GM10266 (cell line): Measurements from ENCODE around the gene ZNF621.

Experiments used
- DNase-seq: peaks from one replicate; pipeline ENCODE4 v3.0.0; 2012; ENCODE audit errors: extremely low spot score
- TF ChIP-seq, protein P1 (sequence below): IDR thresholded peaks from 2 replicates; pipeline ENCODE4 v1.5.1; 2012; ENCODE audit warnings: mild to moderate bottlenecking, low read depth; ENCODE audit not compliant: control insufficient read depth, insufficient read depth; ENCODE audit errors: missing control alignments

The ZNF621 gene

DNA sequence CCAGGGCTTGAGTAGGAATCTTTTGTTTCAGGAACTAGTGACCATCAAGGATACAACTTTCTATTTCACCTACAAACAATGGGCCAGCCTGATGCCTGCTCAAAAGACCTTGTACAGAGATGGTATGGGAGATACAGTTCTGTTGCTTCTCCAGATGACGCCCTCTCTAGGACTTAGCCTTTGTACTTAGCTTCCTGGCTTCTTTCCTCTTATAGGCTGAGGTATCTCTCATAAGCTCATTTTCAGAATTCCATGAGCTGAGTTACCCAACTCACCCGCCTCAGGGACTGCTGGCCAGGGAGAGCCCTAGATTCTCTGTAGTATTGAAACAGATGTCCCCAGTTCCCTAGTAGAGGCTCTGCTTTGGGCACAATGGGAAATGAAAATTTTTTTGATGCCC, 27.5 kb upstream of the ZNF621 start:
- TF ChIP-seq, protein P1, sequence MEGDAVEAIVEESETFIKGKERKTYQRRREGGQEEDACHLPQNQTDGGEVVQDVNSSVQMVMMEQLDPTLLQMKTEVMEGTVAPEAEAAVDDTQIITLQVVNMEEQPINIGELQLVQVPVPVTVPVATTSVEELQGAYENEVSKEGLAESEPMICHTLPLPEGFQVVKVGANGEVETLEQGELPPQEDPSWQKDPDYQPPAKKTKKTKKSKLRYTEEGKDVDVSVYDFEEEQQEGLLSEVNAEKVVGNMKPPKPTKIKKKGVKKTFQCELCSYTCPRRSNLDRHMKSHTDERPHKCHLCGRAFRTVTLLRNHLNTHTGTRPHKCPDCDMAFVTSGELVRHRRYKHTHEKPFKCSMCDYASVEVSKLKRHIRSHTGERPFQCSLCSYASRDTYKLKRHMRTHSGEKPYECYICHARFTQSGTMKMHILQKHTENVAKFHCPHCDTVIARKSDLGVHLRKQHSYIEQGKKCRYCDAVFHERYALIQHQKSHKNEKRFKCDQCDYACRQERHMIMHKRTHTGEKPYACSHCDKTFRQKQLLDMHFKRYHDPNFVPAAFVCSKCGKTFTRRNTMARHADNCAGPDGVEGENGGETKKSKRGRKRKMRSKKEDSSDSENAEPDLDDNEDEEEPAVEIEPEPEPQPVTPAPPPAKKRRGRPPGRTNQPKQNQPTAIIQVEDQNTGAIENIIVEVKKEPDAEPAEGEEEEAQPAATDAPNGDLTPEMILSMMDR = no peak

DNA sequence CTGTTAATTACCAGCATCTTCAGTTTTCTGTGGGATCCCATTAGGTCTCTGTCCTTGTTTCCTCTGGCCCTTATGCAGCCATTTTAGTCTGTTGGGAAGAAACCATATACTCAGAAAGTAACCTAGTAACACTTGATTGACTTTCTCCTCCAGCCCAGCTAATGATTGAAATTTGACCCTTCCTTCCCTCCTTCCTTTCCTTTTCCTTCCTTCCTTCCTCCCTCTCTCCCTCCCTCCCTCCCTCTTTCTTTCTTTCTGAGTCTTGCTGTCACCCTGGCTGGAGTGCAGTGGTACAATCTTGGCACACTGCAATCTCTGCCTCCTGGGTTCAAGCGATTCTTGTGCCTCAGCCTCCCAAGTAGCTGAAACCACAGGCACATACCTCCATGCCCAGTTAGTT, 24.8 kb upstream of the ZNF621 start:
- TF ChIP-seq, protein P1 = no peak
- no peak for DNase-seq

More for the DNA sequence above, 27.5 kb upstream of the ZNF621 start:
- no peak for DNase-seq

DNA sequence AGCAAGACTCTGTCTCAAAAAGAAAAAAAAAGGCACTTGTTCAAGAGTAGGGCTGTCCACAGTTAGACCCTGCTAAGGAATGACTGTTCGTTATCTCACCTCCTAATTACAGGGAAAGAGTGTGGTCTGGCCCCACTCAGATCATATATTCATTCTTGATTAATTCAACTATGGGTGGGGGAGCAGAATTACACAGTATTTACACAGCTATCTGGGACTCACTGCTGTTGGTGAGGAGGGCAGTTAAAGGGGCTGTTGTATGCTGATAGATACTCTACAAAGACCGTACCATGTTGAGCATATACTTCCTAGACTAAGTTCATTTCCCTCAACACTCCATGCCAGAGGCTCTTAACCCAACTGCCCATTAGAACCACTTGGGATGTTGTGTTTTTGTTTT, 22.7 kb upstream of the ZNF621 start:
- no peak for DNase-seq
- TF ChIP-seq, protein P1 = no peak

DNA sequence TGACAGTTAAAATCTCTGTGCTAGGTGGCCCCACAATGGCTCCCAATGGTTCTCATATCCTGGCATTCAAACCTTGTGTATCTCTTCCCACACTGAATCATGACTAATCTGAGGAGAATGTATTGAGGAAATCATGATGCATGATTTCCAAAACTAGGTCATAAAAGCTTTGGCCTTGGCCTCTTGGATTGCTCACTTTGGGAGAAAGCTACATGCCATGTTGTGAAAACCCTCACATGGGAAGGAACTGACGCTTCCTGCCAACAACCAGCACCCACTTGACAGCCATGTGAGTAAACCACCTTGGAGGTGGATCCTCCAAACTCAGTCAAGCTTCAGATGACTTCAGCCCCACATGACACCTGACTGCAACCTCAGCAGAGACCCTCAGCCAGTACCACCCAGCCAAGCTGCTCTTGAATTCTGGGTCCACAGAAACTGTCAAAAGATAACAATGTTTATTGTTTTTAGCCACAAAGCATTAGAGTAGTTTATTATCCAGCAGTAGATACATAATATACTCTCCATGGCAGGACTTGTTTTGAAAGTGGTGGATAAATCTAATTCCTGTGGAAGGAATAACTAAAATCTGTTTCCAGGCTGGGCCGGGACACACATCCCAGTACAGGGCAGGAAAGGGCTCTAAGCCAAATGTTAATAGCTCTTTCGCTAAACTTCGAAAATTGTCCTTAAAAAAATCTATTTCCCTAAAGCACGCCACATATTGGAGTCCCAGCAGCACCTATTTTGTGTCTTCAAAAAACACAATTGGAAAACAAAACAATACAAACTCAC, 19.9 kb upstream of the ZNF621 start:
- TF ChIP-seq, protein P1 = no peak
- no peak for DNase-seq

DNA sequence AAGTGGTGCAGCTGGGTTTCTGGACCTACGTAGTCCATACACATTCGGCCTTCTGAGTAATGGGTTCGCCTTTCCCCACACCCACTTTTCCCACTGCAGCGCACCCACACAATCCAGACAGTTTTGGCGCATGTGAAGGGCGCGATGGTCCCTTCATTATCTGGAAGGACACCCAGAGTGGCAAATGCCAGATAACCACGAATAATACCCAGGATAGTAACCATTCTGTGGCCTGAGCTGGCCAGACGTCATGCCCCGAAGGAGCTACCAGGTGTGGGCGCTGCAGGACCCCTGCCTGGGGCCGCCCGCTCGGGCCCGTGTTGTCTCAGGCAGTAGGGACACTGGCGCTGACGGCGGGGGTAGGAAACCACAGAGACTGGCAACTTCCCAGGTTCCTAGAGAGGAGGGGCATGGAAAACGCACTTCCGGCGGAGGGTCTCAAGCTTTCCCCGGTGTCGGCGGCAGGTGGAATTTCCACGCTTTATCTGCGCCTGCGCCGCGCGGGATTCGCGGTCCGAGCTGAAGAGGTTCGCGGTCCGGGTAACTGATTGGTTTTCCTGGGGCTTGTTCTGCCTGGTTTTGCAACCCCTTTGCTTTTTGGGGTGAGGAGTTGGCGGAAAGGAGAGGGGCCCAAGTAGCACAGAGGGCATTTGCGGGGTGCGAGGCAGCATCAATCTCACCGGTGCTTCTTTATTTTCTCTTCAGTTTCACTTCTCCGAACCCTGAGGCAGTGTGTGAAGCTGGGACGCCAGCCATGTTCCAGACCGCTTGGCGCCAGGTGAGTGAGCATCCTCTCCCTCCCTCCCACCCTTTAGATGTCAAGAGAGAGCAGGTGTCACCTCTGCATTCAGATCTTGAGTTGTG, 18.9 kb upstream of the ZNF621 start, which contains the start of gene ZNF620:
Gene ZNF620 (plus strand): TSS at position 441 of the 864 bp plus-strand sequence. CDS start 314 bp downstream, at position 755.
- peak; percentile 61 for DNase-seq
- TF ChIP-seq, protein P1 = peak; percentile 52

DNA sequence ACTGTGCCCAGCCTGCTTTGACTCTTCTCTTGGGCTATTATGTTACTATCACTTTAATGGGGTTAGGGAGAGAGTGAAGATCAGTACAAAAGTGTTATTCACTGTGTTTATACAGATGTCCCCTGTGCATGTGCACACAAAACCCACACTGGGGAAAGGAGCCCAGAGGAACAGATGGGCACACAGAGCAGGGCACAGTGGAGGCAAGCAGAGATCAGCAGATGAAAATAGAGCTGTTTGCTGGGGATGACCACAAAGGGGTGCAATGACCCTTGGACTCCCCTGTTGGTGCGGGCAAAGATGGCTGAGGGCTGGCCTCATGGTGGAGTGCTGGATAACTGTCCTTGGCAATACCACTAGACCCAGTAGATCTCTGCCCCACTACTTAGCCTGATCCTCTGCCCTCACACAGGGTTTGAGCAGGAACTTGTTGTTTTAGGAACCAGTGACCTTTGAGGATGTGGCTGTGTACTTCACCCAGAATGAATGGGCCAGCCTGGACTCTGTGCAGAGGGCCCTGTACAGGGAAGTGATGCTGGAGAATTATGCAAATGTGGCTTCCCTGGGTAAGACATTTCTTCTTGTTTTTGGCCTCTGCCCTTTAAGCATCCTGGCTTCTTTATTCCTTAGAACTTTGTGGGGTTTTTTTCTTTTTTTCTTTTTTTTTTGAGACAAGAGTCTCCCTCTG, 13.6 kb upstream of the ZNF621 start:
- TF ChIP-seq, protein P1 = no peak

DNA sequence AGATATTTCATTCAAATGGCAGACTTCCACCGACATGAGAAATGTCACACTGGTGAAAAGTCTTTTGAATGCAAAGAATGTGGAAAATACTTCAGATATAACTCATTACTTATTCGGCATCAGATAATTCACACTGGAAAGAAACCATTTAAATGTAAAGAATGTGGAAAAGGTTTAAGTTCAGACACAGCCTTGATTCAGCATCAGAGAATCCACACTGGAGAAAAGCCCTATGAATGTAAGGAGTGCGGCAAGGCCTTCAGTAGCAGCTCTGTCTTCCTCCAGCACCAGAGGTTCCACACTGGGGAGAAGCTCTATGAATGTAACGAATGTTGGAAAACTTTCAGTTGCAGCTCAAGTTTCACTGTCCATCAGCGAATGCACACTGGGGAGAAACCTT, 8.6 kb upstream of the ZNF621 start:
- DNase-seq = no peak
- TF ChIP-seq, protein P1 = no peak

More for the DNA sequence above, 13.6 kb upstream of the ZNF621 start:
- no peak for DNase-seq
